Gastrocnemius medialis (tissue), 4 donors: ENCODE data around the gene PRKD2. TPM values are rescaled to one million over a fixed set of nuclear protein-coding genes. Genes with fewer than 3 reads are reported as not detected.

ENCODE experiments used
- ATAC-seq, 2 donors: fragments of 150-250 bp; one replicate each; pipeline ENCODE4 v1.9.1; 2016
- DNase-seq, 2 donors: peaks; one replicate each; pipeline ENCODE4 v3.0.0-alpha.2; 2019
- H3K27ac ChIP-seq, 4 donors: fragments of 200-600 bp; sonication (generic); 1 replicate in 1 of 4; 2 replicates in 3 of 4; pipeline ENCODE4 v1.5.1; 2016 to 2018; ENCODE audit warnings: mild to moderate bottlenecking in 2 of 4, moderate library complexity in 1 of 4
- H3K27me3 ChIP-seq, 3 donors: fragments of 200-600 bp; sonication (generic) in 2 of 3; 1 replicate in 1 of 3; 2 replicates in 2 of 3; pipeline versions ENCODE4 v1.5.1 to v1.6.0; 2016 to 2019; ENCODE audit warnings: mild to moderate bottlenecking in 1 of 3, moderate library complexity in 1 of 3
- H3K36me3 ChIP-seq, 2 donors: fragments of 200-600 bp; sonication (generic) in 1 of 2; one replicate each; pipeline ENCODE4 v1.5.1; 2017 to 2018
- H3K4me1 ChIP-seq, 2 donors: fragments of 200-600 bp; sonication (generic) in 1 of 2; one replicate each; pipeline ENCODE4 v1.5.1; 2016 to 2017; ENCODE audit warnings: mild to moderate bottlenecking in 2 of 2
- H3K4me3 ChIP-seq, 4 donors: fragments of 200-600 bp; sonication (generic) in 3 of 4; 1 replicate in 1 of 4; 2 replicates in 3 of 4; pipeline ENCODE4 v1.5.1; 2016 to 2019; ENCODE audit warnings: mild to moderate bottlenecking in 2 of 4
- H3K9me3 ChIP-seq, 3 donors: fragments of 200-600 bp; sonication (generic) in 2 of 3; 1 replicate in 1 of 3; 2 replicates in 2 of 3; pipeline ENCODE4 v1.5.1; 2016 to 2019
- CTCF ChIP-seq, 5 experiments: fragments of 450-650 bp in 3 of 5; fragments of 200-600 bp in 2 of 5; sonication (generic) in 2 of 5; IDR thresholded peaks in 4 of 5; conservative IDR thresholded peaks in 1 of 5; 1 replicate in 4 of 5; 2 replicates in 1 of 5; pipeline ENCODE4 v1.5.1; 2016 to 2019; ENCODE audit warnings: antibody characterized with exemption in 5 of 5, mild to moderate bottlenecking in 3 of 5, moderate library complexity in 3 of 5
- POLR2A ChIP-seq, 2 donors: fragments of 450-650 bp; IDR thresholded peaks; one replicate each; pipeline ENCODE4 v1.6.1; 2017; ENCODE audit warnings: antibody characterized with exemption in 2 of 2, mild to moderate bottlenecking in 2 of 2, moderate library complexity in 2 of 2
- in situ Hi-C, 4 donors: fragments of 200-750 bp; cut with MboI; loops; one replicate each; pipeline versions ENCODE4 v1.15.0 to v1.8.0; 2017; ENCODE audit warnings: low sequenced_read_pairs in 4 of 4
- intact Hi-C: fragments of 100-400 bp; cut with DNase I; formaldehyde crosslinking; loops from one replicate; pipeline ENCODE4 v1.15.1; 2023; ENCODE audit warnings: low total_unique reads
- total RNA-seq, 4 donors: library from RNA; depleted of rRNA; stranded (reverse); fragments of >200 nt; gene quantifications; one replicate each; pipeline versions ENCODE4 v1.1.0 to v1.2.3, GENCODE V29; 2016

Gene PRKD2
- total RNA-seq, 4 donors from 2014 or later = 4.2 to 7.2 (median 6.1) TPM

DNA sequence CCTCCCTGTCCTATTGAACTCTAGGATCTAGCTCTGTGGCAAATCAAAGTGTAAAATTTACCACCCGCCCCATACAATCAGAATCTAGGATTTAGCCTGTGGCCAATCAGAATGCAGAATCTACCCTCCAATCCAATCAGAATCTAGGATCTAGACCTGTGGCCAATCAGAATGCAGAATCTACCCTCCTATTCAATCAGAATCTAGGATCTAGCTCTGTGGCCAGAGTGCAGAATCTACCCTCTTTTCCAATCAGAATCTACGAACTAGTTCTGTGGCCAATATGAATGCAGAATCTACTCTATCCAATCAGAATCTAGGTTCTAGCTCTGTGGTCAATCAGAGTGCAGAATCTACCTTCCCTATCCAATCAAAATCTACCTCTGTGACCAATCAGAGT lies 25.8 kb downstream of the PRKD2 start:
- ATAC-seq = no peak
- in situ Hi-C loops = no loop called here

GRCh38 chr19:46689358-46689757 lies 27.6 kb downstream of the PRKD2 start:
- TF ChIP-seq CTCF (IDR thresholded peaks at IDR 0.05 in 4 of 5, conservative IDR thresholded peaks at IDR 0.05 in 1 of 5) (no peak), POLR2A (IDR thresholded peaks at IDR 0.05) (no peak)

More for the DNA sequence above, 25.8 kb downstream of the PRKD2 start:
- Histone ChIP-seq H3K27me3 (no peaks in the 10 kb centered on the region), H3K9me3 (no peaks in the 10 kb centered on the region), H3K27ac (no peak overlapping the region), H3K4me3 (no peak overlapping the region), H3K36me3 (peaks cover 0 to 79% of the 10 kb centered on the region in 2 donors), H3K4me1 (no peaks in the 10 kb centered on the region)
- intact Hi-C loops = no loop called here
- no peak for TF ChIP-seq CTCF (IDR thresholded peaks at IDR 0.05 in 4 of 5, conservative IDR thresholded peaks at IDR 0.05 in 1 of 5)
- no peak for TF ChIP-seq POLR2A (IDR thresholded peaks at IDR 0.05)
- DNase-seq = no peak

DNA sequence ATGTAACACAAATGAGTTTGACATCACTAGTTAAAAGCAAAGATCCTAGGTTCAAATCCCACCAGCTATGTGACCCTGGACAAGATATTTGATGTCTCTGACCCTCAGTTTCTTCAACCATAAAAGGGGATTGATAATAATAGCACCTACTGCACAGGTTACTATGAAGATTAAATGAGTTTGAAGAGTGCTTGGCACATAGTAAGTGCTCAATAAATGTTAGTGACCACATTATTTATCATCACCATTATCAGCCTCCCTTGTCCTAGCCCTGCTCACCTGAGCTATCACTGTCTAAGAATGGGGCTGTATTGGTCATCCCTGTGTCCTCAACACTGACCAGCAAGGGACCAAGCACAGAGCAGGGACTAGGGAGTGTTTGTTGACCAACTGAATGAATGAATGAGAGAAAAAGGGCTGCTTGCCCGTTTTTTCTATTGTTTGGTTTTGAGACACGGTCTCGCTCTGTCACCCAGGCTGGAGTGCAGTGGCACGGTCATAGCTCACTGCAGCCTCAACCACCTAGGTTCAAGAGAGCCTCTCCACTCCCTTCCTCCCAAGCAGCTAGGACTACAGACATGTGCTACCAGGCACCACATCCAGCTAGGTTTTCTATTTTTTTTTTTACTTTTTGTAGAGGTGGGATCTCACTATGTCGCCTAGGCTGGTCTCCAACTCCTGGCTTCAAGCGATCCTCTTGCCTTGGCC lies 29.3 kb downstream of the PRKD2 start:
- TF ChIP-seq CTCF (IDR thresholded peaks at IDR 0.05 in 4 of 5, conservative IDR thresholded peaks at IDR 0.05 in 1 of 5) (no peak), POLR2A (IDR thresholded peaks at IDR 0.05) (no peak)
- no peak overlapping the region for H3K4me3 ChIP-seq
- in situ Hi-C loops = no loop called here
- H3K36me3 ChIP-seq = peaks cover 0 to 46% of the 10 kb centered on the region in 2 donors
- H3K9me3 ChIP-seq = no peaks in the 10 kb centered on the region
- no peak for ATAC-seq
- intact Hi-C loops = no loop called here
- no peaks in the 10 kb centered on the region for H3K4me1 ChIP-seq
- no peak overlapping the region for H3K27ac ChIP-seq
- DNase-seq = no peak
- H3K27me3 ChIP-seq = no peaks in the 10 kb centered on the region

More at GRCh38 chr19:46689358-46689757, 27.6 kb downstream of the PRKD2 start:
- peaks cover 0 to 61% of the 10 kb centered on the region in 2 donors for H3K36me3 ChIP-seq
- no peak overlapping the region for H3K4me3 ChIP-seq
- ATAC-seq = no peak
- H3K9me3 ChIP-seq = no peaks in the 10 kb centered on the region
- H3K27me3 ChIP-seq = no peaks in the 10 kb centered on the region
- no peaks in the 10 kb centered on the region for H3K4me1 ChIP-seq
- in situ Hi-C loops (no loop called here), intact Hi-C loops (no loop called here)
- H3K27ac ChIP-seq = no peak overlapping the region
- DNase-seq = no peak

GRCh38 chr19:46685189-46685588 lies 31.7 kb downstream of the PRKD2 start:
- ATAC-seq (no peak), DNase-seq (no peak)
- Histone ChIP-seq H3K27me3 (no peaks in the 10 kb centered on the region), H3K4me3 (no peak overlapping the region), H3K36me3 (peaks cover 0 to 30% of the 10 kb centered on the region in 2 donors), H3K9me3 (no peaks in the 10 kb centered on the region), H3K4me1 (no peaks in the 10 kb centered on the region), H3K27ac (no peak overlapping the region)
- TF ChIP-seq POLR2A (IDR thresholded peaks at IDR 0.05) (no peak), CTCF (IDR thresholded peaks at IDR 0.05 in 4 of 5, conservative IDR thresholded peaks at IDR 0.05 in 1 of 5) (no peak)
- in situ Hi-C loops = no loop called here
- intact Hi-C loops = no loop called here
